Lung (tissue), 12 donors: ENCODE measurements around the gene HINT3. TPM values are rescaled to one million over a fixed set of nuclear protein-coding genes. Genes with fewer than 3 reads are reported as not detected.
A peak's percentile ranks its signal among the peaks of the same experiment; 100 is the strongest.
"Not testable (repeated sequence)": the region's sequence is repeated elsewhere in the genome, so short reads cannot be mapped to it uniquely, and the experiment has no call there.

Experiments used
- ATAC-seq: fragments of 200-7000 bp; cut with Tn5 transposase; one replicate; pipeline ENCODE4 v1.9.1; 2020; ENCODE audit warnings: moderate number of reproducible peaks; ENCODE audit not compliant: insufficient read depth, low FRiP score
- DNase-seq, 3 donors: peaks; one replicate each; pipeline ENCODE4 v3.0.0-alpha.2; 2013 to 2017
- H3K27ac ChIP-seq, 2 donors: one replicate each; pipeline ENCODE4 v1.5.1; 2013; ENCODE audit warnings: mild to moderate bottlenecking in 2 of 2, moderate library complexity in 2 of 2, control low read depth in 1 of 2, inconsistent platforms in 1 of 2, low read depth in 1 of 2, low read length in 1 of 2
- H3K27me3 ChIP-seq, 3 donors: one replicate each; pipeline ENCODE4 v1.5.1; 2013; ENCODE audit warnings: low read length in 2 of 3; ENCODE audit not compliant: control insufficient read depth in 3 of 3, insufficient read depth in 3 of 3
- H3K36me3 ChIP-seq, 4 donors: one replicate each; pipeline ENCODE4 v1.5.1; 2013; ENCODE audit warnings: low read length in 4 of 4, mild to moderate bottlenecking in 1 of 4, moderate library complexity in 1 of 4; ENCODE audit not compliant: control insufficient read depth in 4 of 4, insufficient read depth in 4 of 4
- H3K4me1 ChIP-seq, 5 donors: one replicate each; pipeline ENCODE4 v1.5.1; 2013; ENCODE audit warnings: low read length in 5 of 5, mild to moderate bottlenecking in 2 of 5, moderate library complexity in 1 of 5; ENCODE audit not compliant: control insufficient read depth in 5 of 5, insufficient read depth in 5 of 5
- H3K4me3 ChIP-seq: one replicate; pipeline ENCODE4 v1.5.1; 2013; ENCODE audit warnings: mild to moderate bottlenecking, control low read depth, moderate library complexity
- H3K9ac ChIP-seq, 2 donors: one replicate each; pipeline ENCODE4 v1.5.1; 2013; ENCODE audit warnings: low read length in 2 of 2, control low read depth in 1 of 2; ENCODE audit not compliant: insufficient read depth in 1 of 2
- H3K9me3 ChIP-seq, 4 donors: one replicate each; pipeline ENCODE4 v1.5.1; 2013; ENCODE audit warnings: low read length in 3 of 4, mild to moderate bottlenecking in 1 of 4, moderate library complexity in 1 of 4; ENCODE audit not compliant: control insufficient read depth in 4 of 4, insufficient read depth in 3 of 4
- WGBS, 2 donors: extraction: QIAGEN DNeasy Blood & Tissue Kit; methylation state at CpG; one replicate each; pipeline ENCODE4 v1.1.7; 2013; 5-methylcytosine and 5-hydroxymethylcytosine counted together
- polyA plus RNA-seq, 2 donors: library from polyadenylated mRNA; stranded (reverse); fragments of 200-250 nt; gene quantifications; one replicate each; pipeline ENCODE4 v1.2.1, GENCODE V29; 2013
- total RNA-seq, 2 donors: library from RNA; depleted of rRNA in 1 of 2; stranded (reverse); fragments of >200 nt in 1 of 2; gene quantifications; one replicate each; pipeline ENCODE4 v1.2.1, GENCODE V29; 2014 to 2021
- TF ChIP-seq, protein P1 (sequence below): IDR thresholded peaks from 2 replicates; pipeline ENCODE4 v1.5.1; 2012; ENCODE audit warnings: mild to moderate bottlenecking; ENCODE audit errors: control extremely low read depth, extremely low read depth
- donor health status: control.
- donor health status: control.
- donor health status: Bipolar disorder and iron deficiency.
- donor health status: healthy.
- donor health status: DM: yes; HTN: yes; CAD: no.

Gene HINT3
- total and polyA plus RNA-seq, 4 donors: 8.1 to 41.9 (median 20.8) TPM

DNA sequence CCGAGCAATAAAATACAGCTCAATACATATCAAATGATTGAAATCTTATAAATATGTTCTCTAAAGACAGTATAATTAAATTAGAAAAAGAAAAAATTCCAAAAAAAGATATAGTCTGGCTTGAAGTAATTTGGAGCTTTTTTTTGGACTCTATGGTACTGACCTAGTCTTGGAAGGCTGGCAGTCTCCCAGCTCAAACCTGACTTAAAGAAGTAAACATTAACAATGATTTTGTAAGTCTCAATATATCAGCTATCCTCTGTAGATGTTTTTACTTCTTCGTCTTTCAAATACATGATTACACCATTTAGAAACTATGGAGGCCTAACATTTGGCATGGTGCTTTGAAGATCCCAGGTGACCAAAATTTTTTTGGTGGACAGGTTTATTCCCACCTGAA lies 14.2 kb downstream of the HINT3 start:
- TF ChIP-seq, protein P1, sequence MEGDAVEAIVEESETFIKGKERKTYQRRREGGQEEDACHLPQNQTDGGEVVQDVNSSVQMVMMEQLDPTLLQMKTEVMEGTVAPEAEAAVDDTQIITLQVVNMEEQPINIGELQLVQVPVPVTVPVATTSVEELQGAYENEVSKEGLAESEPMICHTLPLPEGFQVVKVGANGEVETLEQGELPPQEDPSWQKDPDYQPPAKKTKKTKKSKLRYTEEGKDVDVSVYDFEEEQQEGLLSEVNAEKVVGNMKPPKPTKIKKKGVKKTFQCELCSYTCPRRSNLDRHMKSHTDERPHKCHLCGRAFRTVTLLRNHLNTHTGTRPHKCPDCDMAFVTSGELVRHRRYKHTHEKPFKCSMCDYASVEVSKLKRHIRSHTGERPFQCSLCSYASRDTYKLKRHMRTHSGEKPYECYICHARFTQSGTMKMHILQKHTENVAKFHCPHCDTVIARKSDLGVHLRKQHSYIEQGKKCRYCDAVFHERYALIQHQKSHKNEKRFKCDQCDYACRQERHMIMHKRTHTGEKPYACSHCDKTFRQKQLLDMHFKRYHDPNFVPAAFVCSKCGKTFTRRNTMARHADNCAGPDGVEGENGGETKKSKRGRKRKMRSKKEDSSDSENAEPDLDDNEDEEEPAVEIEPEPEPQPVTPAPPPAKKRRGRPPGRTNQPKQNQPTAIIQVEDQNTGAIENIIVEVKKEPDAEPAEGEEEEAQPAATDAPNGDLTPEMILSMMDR: no peak
- H3K9ac ChIP-seq: no peak overlapping the region
- WGBS, 2 donors: 0% methylated on average over 2 of the region's 2 CpGs
- H3K36me3 ChIP-seq: peaks cover 3 to 12% (median 5%) of the 10 kb centered on the region in 4 donors
- H3K27ac ChIP-seq: no peak overlapping the region
- ATAC-seq (no peak), DNase-seq (no peak)
- H3K27me3 ChIP-seq: no peaks in the 10 kb centered on the region
- no peaks in the 10 kb centered on the region for H3K9me3 ChIP-seq
- no peak overlapping the region for H3K4me3 ChIP-seq
- no peaks in the 10 kb centered on the region for H3K4me1 ChIP-seq

GRCh38 chr6:125972478-125972877 lies 15.9 kb downstream of the HINT3 start:
- H3K4me1 ChIP-seq, H3K9me3 ChIP-seq, H3K27ac ChIP-seq, H3K27me3 ChIP-seq, H3K9ac ChIP-seq, DNase-seq, H3K4me3 ChIP-seq, ATAC-seq: not testable (repeated sequence)
- H3K36me3 ChIP-seq: peaks cover 3 to 14% (median 4%) of the 10 kb centered on the region in 4 donors
- 92 to 96% methylated on average over 1 of the region's 1 CpG for WGBS, 2 donors

DNA sequence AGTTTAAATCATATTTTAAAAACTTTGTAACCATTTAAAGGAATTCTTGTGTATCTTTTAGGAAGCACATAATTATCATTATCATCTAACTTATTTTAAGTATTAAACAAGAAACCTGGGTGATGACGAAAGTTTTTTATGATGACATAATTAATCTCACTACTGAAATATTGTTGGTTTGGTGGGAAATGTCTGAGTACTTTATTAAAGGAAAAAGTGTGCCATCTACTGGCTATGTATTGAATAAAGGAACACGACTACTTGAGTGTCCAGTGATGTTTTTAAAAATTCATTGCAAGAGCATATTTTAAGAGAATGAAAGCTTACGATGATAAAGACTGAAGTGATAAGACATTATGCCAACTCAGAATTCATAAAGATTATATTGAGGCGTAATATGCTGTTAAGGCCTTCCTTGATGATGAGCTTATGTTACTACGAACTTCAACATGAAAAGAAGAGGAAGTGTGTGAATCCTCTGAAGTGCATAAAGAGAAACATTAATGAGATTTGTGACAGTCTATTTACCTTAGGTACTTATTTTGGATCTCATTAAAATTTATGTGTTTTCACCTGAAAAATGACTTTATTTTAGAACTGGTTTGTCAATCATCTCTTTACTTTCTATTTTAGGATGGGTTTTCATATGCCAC lies 17.8 kb downstream of the HINT3 start:
- no peak overlapping the region for H3K9ac ChIP-seq
- DNase-seq (peak in 2 of 3 donors; percentile 70 to 71), ATAC-seq (peak; percentile 58)
- H3K4me3 ChIP-seq: no peak overlapping the region
- H3K36me3 ChIP-seq: peaks cover 0 to 14% (median under 1%) of the 10 kb centered on the region in 4 donors
- no peaks in the 10 kb centered on the region for H3K9me3 ChIP-seq
- H3K4me1 ChIP-seq: no peaks in the 10 kb centered on the region
- WGBS, 2 donors: 27 to 35% methylated on average over 5 of the region's 5 CpGs
- no peaks in the 10 kb centered on the region for H3K27me3 ChIP-seq
- TF ChIP-seq, protein P1: peak; percentile 28
- H3K27ac ChIP-seq: no peak overlapping the region

GRCh38 chr6:125979101-125979500 lies 22.5 kb downstream of the HINT3 start:
- DNase-seq: no peak
- Histone ChIP-seq H3K9ac (no peak overlapping the region), H3K4me1 (no peaks in the 10 kb centered on the region), H3K9me3 (no peaks in the 10 kb centered on the region), H3K27ac (no peak overlapping the region), H3K4me3 (no peak overlapping the region), H3K27me3 (no peaks in the 10 kb centered on the region), H3K36me3 (peaks cover 0 to 11% (median under 1%) of the 10 kb centered on the region in 4 donors)
- TF ChIP-seq, protein P1: no peak
- no peak for ATAC-seq
- 88 to 89% methylated on average over 3 of the region's 3 CpGs for WGBS, 2 donors
